HL-60 (cell line): ENCODE data around the gene DGLUCY.

Experiments used
- CTCF ChIP-seq: IDR thresholded peaks from one replicate; pipeline ENCODE4 v1.5.1; 2011; ENCODE audit warnings: low read length, control low read depth, inconsistent platforms; ENCODE audit not compliant: insufficient read depth
- GABPA ChIP-seq: IDR thresholded peaks from 2 replicates; pipeline ENCODE4 v1.6.1; 2012; ENCODE audit warnings: low read depth
- POLR2AphosphoS5 ChIP-seq: IDR thresholded peaks from 2 replicates; pipeline ENCODE4 v1.6.1; 2012; ENCODE audit warnings: low read depth
- TF ChIP-seq, protein P1 (sequence below): IDR thresholded peaks from 2 replicates; pipeline ENCODE4 v1.6.1; 2012; ENCODE audit warnings: low read depth; ENCODE audit not compliant: insufficient replicate concordance

DNA sequence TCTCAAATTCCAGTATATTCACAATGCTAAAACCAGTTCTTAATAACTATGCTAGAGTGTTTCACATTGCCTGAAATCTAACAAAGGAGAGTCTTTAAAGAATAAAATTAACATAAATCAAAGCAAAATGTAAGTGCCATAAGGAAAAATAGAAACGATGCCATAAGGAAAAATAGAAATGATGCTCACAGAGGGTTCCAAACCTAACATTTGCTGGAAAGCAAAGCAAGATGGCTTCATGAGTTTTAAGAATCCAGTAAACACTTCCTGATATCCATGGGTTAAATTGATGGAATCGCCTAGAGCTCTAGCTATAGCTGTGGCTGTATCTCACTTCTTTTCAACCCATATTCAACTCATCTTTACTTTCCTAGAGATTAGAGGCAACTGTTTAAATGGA, 66.7 kb downstream of the DGLUCY start:
- TF ChIP-seq, protein P1, sequence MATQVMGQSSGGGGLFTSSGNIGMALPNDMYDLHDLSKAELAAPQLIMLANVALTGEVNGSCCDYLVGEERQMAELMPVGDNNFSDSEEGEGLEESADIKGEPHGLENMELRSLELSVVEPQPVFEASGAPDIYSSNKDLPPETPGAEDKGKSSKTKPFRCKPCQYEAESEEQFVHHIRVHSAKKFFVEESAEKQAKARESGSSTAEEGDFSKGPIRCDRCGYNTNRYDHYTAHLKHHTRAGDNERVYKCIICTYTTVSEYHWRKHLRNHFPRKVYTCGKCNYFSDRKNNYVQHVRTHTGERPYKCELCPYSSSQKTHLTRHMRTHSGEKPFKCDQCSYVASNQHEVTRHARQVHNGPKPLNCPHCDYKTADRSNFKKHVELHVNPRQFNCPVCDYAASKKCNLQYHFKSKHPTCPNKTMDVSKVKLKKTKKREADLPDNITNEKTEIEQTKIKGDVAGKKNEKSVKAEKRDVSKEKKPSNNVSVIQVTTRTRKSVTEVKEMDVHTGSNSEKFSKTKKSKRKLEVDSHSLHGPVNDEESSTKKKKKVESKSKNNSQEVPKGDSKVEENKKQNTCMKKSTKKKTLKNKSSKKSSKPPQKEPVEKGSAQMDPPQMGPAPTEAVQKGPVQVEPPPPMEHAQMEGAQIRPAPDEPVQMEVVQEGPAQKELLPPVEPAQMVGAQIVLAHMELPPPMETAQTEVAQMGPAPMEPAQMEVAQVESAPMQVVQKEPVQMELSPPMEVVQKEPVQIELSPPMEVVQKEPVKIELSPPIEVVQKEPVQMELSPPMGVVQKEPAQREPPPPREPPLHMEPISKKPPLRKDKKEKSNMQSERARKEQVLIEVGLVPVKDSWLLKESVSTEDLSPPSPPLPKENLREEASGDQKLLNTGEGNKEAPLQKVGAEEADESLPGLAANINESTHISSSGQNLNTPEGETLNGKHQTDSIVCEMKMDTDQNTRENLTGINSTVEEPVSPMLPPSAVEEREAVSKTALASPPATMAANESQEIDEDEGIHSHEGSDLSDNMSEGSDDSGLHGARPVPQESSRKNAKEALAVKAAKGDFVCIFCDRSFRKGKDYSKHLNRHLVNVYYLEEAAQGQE: no peak
- TF ChIP-seq GABPA (no peak), CTCF (no peak), POLR2AphosphoS5 (no peak)
